HG02870 (cell line): ENCODE measurements around the gene SEC62.

Experiments
- ATAC-seq: cut with Tn5 transposase; IDR thresholded peaks from one replicate; pipeline ENCODE4 v1.9.1; 2021; ENCODE audit warnings: mild to moderate bottlenecking, moderate library complexity; ENCODE audit not compliant: unreplicated experiment

SEC62 gene

GRCh38 chr3:169966428-169966950 is at the start of gene SEC62:
TSS of gene SEC62 (plus strand) at chr3:169966807. CDS start at chr3:169966823, 16 bp downstream.
- peak; percentile 79 for ATAC-seq

GRCh38 chr3:169923189-169923588 is 43.4 kb upstream of the SEC62 start:
- no peak for ATAC-seq

GRCh38 chr3:169923831-169924230 is 42.8 kb upstream of the SEC62 start:
- no peak for ATAC-seq

- ATAC-seq: no peak
Measured at GRCh38 chr3:169929830-169930519, 36.6 kb upstream of the SEC62 start.

GRCh38 chr3:169930843-169931242 is 35.8 kb upstream of the SEC62 start:
- ATAC-seq: no peak

- peak; percentile 89 for ATAC-seq
Measured at GRCh38 chr3:169931747-169932520, 34.7 kb upstream of the SEC62 start.

GRCh38 chr3:169939320-169939719 is 27.3 kb upstream of the SEC62 start:
- no peak for ATAC-seq

- no peak for ATAC-seq
Measured at GRCh38 chr3:169939751-169940150, 26.9 kb upstream of the SEC62 start.

GRCh38 chr3:169940470-169941181 is 26.0 kb upstream of the SEC62 start:
- ATAC-seq: peak; percentile 52

GRCh38 chr3:169945313-169945712 is 21.3 kb upstream of the SEC62 start:
- peak; percentile 89 for ATAC-seq

GRCh38 chr3:169946336-169946735 is 20.3 kb upstream of the SEC62 start:
- no peak for ATAC-seq

GRCh38 chr3:169948559-169949448 is 17.8 kb upstream of the SEC62 start:
- ATAC-seq: no peak

GRCh38 chr3:169952045-169952444 is 14.6 kb upstream of the SEC62 start:
- no peak for ATAC-seq

GRCh38 chr3:169953462-169954141 is 13.0 kb upstream of the SEC62 start:
- peak; percentile 30 for ATAC-seq

- peak; percentile 90 for ATAC-seq
Measured at GRCh38 chr3:169954142-169954756, 12.4 kb upstream of the SEC62 start.

GRCh38 chr3:169955406-169955805 is 11.2 kb upstream of the SEC62 start:
- no peak for ATAC-seq

GRCh38 chr3:169964176-169964575 is 2.4 kb upstream of the SEC62 start:
- ATAC-seq: no peak

GRCh38 chr3:169965562-169966427 is 812 bp upstream of the SEC62 start:
- peak; percentile 15 for ATAC-seq
